Muscle of back (tissue), 13 donors: ENCODE measurements around the gene RRP7A. TPM values are rescaled to one million over a fixed set of nuclear protein-coding genes. Genes with fewer than 3 reads are reported as not detected.
"Not testable (repeated sequence)": the region's sequence is repeated elsewhere in the genome, so short reads cannot be mapped to it uniquely, and the experiment has no call there.

Experiments
- DNase-seq, 3 donors: peaks; one replicate each; pipeline versions ENCODE4 v3.0.0 to v3.0.0-alpha.2; 2013
- long read RNA-seq, 9 donors: transcript quantifications; one replicate each; lab custom pipeline, GENCODE V29; 2026
- polyA plus RNA-seq, 10 donors: library from polyadenylated mRNA; unstranded; fragments of 120-200 nt; gene quantifications; one replicate each; pipeline ENCODE4 v1.2.1, GENCODE V29; 2013; ENCODE audit not compliant: insufficient read length in 10 of 10

RRP7A gene, protein sequence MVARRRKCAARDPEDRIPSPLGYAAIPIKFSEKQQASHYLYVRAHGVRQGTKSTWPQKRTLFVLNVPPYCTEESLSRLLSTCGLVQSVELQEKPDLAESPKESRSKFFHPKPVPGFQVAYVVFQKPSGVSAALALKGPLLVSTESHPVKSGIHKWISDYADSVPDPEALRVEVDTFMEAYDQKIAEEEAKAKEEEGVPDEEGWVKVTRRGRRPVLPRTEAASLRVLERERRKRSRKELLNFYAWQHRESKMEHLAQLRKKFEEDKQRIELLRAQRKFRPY
- 10 to 100 TPM; 15.3 to 30.3 (median 19.7) TPM for polyA plus RNA-seq
- long read RNA-seq, donor 1, transcript RRP7A-201 (7 exons, 3,801 nt): major isoform, 16 of 16 reads
- long read RNA-seq, donor 1, partial matches to known transcripts: 0 of 16 reads
- long read RNA-seq, donor 1, other reads (novel, unspliced or antisense): 0 of 16 reads
- long read RNA-seq, donor 2, transcript RRP7A-201 (7 exons, 3,801 nt): major isoform, 14 of 14 reads
- long read RNA-seq, donor 2, partial matches to known transcripts: 0 of 14 reads
- long read RNA-seq, donor 2, other reads (novel, unspliced or antisense): 0 of 14 reads
- long read RNA-seq, donor 3: 0 reads
- long read RNA-seq, donor 4, partial matches to known transcripts: 0 of 2 reads
- long read RNA-seq, donor 4, other reads (novel, unspliced or antisense): 0 of 2 reads
- long read RNA-seq, donor 5, partial matches to known transcripts: 0 of 3 reads
- long read RNA-seq, donor 5, other reads (novel, unspliced or antisense): 0 of 3 reads
- long read RNA-seq, donor 6, transcript RRP7A-201 (7 exons, 3,801 nt): major isoform, 10 of 17 reads
- long read RNA-seq, donor 6, partial matches to known transcripts: 7 of 17 reads
- long read RNA-seq, donor 6, other reads (novel, unspliced or antisense): 0 of 17 reads
- long read RNA-seq, donor 7, transcript RRP7A-201 (7 exons, 3,801 nt): major isoform, 12 of 12 reads
- long read RNA-seq, donor 7, partial matches to known transcripts: 0 of 12 reads
- long read RNA-seq, donor 7, other reads (novel, unspliced or antisense): 0 of 12 reads
- long read RNA-seq, donor 8, transcript RRP7A-201 (7 exons, 3,801 nt): major isoform, 7 of 7 reads
- long read RNA-seq, donor 8, partial matches to known transcripts: 0 of 7 reads
- long read RNA-seq, donor 8, other reads (novel, unspliced or antisense): 0 of 7 reads
- long read RNA-seq, donor 9, partial matches to known transcripts: 0 of 4 reads
- long read RNA-seq, donor 9, other reads (novel, unspliced or antisense): 0 of 4 reads

DNA sequence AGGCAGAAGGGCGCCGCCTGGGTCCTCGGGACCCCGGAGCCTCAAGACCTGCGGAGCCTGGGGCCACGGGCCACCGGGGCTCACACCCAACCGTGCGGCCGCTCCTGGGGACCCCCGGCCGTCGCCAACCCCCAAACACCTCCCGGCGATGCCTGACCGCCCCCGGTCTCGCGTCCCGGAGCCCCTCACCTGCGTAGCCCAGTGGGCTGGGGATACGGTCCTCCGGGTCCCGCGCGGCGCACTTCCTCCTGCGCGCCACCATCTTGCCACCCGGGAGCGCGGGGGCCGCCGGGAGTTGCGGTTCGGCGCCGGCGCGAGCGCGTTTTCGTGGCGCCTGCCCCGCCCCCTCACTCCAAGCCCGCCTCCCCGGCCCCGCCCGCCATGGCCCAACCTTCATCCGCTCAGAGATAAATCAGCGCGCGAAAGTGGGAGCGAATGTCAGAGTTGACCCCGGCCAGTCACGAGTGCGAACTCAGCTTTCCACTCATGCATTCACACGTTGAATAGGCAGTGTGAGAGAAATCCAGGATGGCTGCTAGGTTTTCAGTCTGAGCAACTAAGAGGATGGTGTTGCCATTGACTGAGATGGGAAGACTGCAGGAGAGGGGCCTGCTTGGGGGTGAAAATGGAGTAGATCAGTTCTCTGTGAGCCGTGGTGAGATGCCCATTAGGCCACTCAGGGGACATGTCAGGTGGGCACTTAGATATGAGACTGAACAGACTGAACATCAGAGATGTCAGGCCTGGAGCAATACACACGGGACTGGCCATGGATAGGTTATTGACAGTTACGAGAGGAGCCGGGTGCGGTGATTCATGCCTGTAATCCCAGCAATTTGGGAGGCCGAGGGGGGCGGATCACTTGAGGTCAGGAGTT lies at the start of gene RRP7A:
Gene RRP7A, minus strand, starts transcription at position 272 of the 877 bp plus-strand sequence. Its CDS starts 10 bp downstream, at position 262.
- DNase-seq: peak; percentile 53 to 91 (median 86)

GRCh38 chr22:42567950-42568349 lies 48.4 kb upstream of the RRP7A start:
- not testable (repeated sequence) for DNase-seq

- DNase-seq: no peak
These were observed 46.4 kb upstream of the RRP7A start for GRCh38 chr22:42565956-42566355.

DNA sequence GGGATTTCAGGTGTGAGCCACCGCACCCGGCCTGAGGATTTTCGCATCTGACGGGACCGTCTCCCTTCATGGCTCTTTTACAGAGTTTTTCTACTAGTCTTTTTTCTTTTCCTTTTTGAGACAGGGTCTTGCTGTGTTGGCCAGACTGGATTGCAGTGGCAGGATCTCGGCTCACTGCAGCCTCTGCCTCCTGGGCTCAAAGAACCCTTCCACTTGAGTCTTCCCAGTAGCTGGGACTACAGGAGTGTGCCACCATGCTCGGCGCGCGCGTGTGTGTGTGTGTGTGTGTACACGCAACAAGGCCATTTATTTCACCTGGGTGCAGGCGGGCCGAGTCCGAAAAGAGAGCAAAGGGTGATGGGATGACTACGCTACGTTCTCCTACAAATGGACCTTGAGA lies 45.1 kb upstream of the RRP7A start:
- no peak for DNase-seq

DNA sequence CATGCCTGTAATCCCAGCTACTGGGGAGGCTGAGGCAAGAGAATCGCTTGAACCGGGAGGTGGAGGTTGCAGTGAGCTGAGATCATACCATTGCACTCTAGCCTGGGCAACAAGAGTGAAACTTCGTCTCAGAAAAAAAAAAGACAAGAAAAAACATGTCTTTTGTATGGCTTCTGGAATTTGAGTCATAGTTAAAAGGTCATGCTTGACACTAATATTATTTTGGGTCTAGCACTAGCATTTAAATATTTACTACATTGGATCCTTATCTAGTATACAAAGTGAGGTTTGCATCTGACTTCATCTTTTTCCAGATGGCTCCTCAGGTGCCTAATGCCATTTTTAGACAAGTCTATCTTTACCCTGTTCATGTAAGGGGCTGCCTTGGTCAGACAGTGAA lies 44.3 kb upstream of the RRP7A start:
- DNase-seq: not testable (repeated sequence)

- no peak for DNase-seq
These were observed 43.1 kb upstream of the RRP7A start for GRCh38 chr22:42562684-42563083.

GRCh38 chr22:42562279-42562678 lies 42.7 kb upstream of the RRP7A start:
- DNase-seq: peak in 1 of 3 donors; percentile 36

DNA sequence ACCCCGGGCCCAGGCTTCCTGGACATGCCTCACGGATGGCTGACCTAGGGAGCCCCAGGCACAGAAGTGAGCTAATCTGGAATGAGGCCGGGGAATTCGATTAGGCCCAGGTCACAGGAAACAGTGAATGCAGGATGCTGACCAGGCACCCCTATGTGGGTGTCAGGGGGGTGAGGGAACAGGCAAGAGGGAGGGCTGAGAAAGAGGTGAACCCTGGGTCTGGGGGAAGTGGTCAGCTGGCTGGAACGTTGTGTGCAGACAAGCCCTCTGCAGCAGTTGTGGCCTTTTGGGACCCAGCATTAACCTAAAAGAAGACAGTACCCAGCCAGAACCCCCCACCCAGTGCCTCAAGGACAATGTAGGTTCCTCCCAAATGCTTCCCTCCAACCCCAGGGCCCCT lies 42.3 kb upstream of the RRP7A start:
- DNase-seq: no peak

DNA sequence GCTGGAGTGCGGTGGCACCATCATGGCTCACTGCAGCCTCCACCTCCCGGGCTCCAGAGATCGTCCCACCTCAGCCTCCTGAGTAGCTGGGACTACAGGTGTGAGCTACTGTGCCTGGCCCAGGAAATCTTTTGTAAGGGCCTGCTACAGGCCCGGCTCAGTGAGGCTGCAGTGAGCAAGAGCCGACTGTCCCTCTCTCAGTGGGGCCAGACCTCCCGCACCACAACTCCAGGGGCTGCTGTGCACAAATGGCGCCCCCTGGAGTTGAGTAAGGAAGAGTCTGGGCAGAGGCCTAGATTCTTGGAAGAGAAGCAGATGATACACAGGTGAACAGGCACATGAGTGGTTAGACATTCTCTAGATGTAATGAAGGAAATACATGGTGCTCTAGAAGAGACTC lies 41.2 kb upstream of the RRP7A start:
- DNase-seq: peak in 1 of 3 donors; percentile 21

GRCh38 chr22:42560381-42560780 lies 40.8 kb upstream of the RRP7A start:
- DNase-seq: no peak

- DNase-seq: peak; percentile 76 to 92 (median 89)
These were observed 34.1 kb upstream of the RRP7A start, which contains the start of gene SERHL2 for GRCh38 chr22:42553475-42554361. SERHL2 (plus strand) TSS chr22:42553956; CDS start chr22:42554021, 65 bp downstream.

- not testable (repeated sequence) for DNase-seq
These were observed 32.7 kb upstream of the RRP7A start for GRCh38 chr22:42552294-42552647.

DNA sequence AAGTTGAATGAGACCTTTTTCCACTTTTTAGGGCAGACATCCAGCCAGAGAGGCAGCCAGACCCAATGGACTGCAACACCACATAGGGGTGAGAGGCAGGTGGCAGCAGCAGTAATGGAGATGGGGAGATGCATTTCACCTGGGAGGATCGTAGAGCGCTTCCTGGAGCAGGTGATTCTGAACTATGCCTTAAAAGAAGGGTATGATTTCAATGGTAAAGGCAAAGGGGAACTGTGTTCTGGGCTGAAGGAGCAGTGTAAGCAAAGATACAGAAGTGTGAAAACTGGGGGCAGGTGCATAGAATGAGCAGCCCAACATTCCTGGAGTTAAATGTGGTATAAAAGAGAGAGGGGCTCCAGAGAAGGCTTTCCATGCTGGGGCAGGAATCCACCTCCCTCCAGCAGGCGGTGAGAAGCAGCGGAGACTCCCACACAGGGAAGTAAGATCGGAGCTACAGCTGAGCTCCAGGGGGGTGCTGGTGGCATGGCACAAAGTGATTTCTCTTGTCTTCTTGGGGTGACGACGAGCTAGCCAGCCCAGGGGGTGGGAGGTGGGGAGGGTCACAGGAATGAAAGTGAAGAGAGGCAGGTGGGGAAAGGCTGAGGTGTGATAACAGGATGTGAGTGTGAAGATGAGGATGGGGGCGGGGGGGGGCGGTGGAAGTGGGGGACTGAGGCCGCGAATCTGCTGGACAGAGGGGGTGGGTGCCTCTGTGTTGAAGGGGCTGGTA lies 29.9 kb upstream of the RRP7A start:
- no peak for DNase-seq

DNA sequence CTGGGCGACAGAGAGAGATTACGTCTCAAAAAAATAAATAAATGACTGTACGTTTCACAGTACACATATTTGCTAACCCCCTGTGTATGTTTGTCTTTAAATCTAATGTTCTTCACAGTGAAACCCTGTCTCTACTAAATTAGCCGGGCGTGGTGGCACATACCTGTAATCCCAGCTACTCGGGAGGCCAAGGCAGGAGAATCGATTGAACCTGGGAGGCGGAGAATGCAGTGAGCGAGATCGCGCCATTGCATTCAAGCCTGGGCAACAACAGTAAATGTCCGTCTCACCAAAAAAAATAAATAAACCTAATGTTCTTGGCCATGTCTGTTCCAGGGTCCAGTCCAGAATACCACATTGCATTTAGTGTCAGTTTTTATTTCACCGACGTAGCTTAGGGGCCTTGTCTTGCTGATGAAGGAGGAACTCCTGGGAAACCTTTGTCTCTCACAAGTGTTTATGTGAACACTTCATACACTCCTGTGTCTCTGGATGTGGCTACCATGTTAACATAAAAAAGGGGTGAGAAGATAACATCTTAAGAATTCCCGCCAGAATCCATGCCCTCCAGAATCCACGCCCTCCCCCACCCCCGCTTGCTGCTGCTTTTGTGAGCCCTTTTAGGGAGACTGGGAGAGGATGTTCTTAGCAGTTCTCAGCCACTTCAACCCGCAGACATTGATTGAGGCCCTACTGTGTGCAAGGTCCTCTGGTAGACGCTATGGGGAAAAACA lies 29.2 kb upstream of the RRP7A start:
- no peak for DNase-seq

DNA sequence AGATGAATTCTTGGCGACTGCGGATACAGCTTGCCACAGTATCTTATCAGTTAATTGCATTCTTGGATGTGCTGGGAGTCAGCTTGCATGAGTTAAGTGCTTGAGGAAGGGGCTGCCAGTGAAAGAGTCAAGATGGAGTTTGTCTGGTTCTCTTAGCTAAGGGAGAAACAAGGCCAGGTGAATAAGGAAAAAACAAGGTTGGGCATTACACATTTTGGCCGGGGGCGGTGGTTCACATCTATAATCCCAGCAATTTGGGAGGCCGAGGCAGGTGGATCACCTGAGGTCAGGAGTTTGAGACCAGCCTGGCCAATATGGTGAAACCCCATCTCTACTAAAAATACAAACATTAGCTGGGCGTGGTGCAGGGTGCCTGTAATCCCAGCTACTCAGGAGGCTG lies 28.5 kb upstream of the RRP7A start:
- DNase-seq: not testable (repeated sequence)

GRCh38 chr22:42547562-42547961 lies 28.0 kb upstream of the RRP7A start:
- no peak for DNase-seq

DNA sequence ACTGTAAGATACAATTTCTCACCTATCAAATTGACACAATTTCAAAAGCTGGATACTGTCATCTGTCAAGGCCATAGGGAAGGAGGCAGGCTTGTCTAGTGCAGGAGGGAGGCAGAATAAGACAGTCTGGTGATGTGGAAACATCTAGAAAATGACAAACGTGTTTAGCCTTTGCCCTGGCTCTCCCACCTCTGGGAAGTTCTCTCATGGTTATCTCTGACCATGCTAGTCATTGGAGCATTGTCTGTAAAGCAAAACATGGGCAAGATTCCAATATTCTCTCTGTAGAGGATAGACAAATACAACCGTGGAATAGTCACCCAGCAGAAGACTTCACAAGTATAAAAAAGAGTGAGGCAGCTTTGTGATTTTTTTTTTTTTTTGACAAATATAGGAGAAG lies 25.1 kb upstream of the RRP7A start:
- no peak for DNase-seq

DNA sequence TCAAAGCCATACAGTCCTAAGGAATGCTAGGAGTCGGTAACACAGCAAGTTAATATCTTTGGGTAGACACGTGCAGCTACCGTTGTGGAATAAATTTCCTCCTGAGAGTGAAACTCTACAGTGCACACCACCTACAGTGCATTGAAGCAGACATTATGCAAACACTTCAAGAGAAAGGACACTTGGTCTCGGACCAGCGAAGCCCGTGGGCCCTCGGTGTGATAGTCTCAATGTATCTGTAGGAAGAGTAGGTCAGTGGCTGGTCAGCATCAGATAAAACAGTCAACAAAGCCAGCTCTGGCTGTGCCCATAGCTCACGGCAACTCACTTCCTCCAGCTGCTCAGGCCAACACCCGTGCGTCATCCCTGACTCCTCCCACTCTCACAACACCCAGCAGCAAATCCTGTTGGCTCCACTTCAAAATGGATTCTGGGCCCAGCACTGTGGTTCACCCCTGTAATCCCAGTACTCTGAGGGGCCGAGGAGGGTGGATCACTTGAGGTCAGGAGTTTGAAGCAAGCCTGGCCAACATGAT lies 19.7 kb upstream of the RRP7A start:
- not testable (repeated sequence) for DNase-seq
